Choroid plexus epithelial cell (primary cell): ENCODE results near the gene NBR1.
A peak's percentile ranks its signal among the peaks of the same experiment; 100 is the strongest.
"Not testable (repeated sequence)": the region's sequence is repeated elsewhere in the genome, so short reads cannot be mapped to it uniquely, and the experiment has no call there.

Experiments used
- DNase-seq: peaks from one replicate; pipeline ENCODE4 v3.0.0-alpha.2; 2010; ENCODE audit warnings: low read depth
- H3K4me3 ChIP-seq: 2 replicates; pipeline ENCODE4 v1.5.1; 2011; ENCODE audit warnings: low read depth, mild to moderate bottlenecking, control low read depth, low read length, moderate library complexity
- TF ChIP-seq, protein P1 (sequence below): conservative IDR thresholded peaks from 2 replicates; pipeline ENCODE4 v1.5.1; 2011; ENCODE audit warnings: low read depth, mild to moderate bottlenecking, control low read depth, inconsistent platforms, low read length, moderate library complexity

The NBR1 gene

DNA sequence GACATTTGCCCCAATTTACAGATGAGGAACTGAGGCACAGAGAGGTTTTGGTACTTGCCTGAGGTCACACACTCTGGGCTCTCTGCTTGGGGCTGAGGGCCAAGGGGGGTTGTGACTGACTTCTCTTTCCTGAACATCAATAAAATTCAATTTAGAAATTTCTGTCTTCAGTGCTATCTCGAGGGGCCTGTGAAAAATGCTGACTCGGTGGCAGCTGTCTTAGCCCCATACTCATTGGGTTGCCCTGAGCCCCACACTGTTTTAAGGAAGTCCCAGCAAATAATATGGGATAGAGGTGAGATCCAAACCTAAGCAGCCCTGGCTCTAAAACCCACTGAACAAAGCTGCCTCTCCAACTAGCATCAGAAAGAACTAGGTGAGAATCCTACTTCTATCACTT lies 38.9 kb upstream of the NBR1 start:
- no peak overlapping the region for H3K4me3 ChIP-seq
- TF ChIP-seq, protein P1, sequence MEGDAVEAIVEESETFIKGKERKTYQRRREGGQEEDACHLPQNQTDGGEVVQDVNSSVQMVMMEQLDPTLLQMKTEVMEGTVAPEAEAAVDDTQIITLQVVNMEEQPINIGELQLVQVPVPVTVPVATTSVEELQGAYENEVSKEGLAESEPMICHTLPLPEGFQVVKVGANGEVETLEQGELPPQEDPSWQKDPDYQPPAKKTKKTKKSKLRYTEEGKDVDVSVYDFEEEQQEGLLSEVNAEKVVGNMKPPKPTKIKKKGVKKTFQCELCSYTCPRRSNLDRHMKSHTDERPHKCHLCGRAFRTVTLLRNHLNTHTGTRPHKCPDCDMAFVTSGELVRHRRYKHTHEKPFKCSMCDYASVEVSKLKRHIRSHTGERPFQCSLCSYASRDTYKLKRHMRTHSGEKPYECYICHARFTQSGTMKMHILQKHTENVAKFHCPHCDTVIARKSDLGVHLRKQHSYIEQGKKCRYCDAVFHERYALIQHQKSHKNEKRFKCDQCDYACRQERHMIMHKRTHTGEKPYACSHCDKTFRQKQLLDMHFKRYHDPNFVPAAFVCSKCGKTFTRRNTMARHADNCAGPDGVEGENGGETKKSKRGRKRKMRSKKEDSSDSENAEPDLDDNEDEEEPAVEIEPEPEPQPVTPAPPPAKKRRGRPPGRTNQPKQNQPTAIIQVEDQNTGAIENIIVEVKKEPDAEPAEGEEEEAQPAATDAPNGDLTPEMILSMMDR = no peak
- no peak for DNase-seq

GRCh38 chr17:43133439-43133838 lies 37.6 kb upstream of the NBR1 start:
- not testable (repeated sequence) for DNase-seq

DNA sequence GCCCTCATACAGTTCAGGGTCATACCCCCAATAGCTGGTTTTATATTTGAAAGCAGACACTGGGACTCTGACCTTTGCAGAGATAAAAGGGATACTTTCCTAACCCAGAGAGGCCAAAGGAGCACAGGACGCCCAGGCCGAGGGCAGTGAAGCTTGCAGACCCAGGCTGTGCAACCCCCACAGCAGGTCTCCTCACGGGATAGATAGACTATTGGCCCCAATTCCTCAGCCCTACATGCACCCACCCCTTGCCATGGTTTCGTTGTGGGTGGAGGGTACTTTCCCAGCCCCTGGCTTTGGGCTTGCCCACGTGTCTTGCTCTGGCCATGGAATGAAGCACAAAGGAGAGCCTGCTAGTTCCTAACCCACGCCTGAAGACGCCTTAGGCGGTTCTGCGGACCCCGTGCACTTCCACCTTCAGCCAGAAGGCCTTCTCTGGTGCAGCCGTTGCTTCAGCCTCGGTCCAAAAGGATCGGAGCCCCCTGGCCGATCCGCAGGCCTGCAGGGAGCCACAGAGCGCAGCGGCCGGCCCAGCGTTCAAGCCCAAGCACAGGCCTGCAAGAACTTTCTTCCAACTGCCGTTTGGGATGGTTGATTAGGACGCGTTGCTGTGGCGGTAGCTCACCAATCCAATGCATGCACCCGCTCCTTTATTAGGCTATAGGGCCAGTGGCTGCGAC lies 36.1 kb upstream of the NBR1 start:
- TF ChIP-seq, protein P1 = no peak
- DNase-seq = no peak
- H3K4me3 ChIP-seq = no peak overlapping the region

More at GRCh38 chr17:43133439-43133838, 37.6 kb upstream of the NBR1 start:
- H3K4me3 ChIP-seq = not testable (repeated sequence)

GRCh38 chr17:43135454-43135819 lies 35.6 kb upstream of the NBR1 start:
- no peak for DNase-seq
- no peak overlapping the region for H3K4me3 ChIP-seq
- TF ChIP-seq, protein P1 = no peak

DNA sequence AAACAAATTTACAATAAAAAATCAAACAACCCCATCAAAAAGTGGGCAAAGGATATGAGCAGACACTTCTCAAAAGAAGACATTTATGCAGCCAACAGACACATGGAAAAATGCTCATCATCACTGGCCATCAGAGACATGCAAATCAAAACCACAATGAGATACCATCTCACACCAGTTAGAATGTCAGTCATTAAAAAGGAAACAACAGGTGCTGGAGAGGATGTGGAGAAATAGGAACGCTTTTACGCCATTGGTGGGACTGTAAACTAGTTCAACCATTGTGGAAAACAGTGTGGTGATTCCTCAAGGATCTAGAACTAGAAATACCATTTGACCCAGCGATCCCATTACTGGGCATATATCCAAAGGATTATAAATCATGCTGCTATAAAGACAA lies 34.4 kb upstream of the NBR1 start:
- DNase-seq, H3K4me3 ChIP-seq: not testable (repeated sequence)

- not testable (repeated sequence) for H3K4me3 ChIP-seq
- DNase-seq = peak; percentile 30
Measured at GRCh38 chr17:43138531-43138930, 32.5 kb upstream of the NBR1 start.

DNA sequence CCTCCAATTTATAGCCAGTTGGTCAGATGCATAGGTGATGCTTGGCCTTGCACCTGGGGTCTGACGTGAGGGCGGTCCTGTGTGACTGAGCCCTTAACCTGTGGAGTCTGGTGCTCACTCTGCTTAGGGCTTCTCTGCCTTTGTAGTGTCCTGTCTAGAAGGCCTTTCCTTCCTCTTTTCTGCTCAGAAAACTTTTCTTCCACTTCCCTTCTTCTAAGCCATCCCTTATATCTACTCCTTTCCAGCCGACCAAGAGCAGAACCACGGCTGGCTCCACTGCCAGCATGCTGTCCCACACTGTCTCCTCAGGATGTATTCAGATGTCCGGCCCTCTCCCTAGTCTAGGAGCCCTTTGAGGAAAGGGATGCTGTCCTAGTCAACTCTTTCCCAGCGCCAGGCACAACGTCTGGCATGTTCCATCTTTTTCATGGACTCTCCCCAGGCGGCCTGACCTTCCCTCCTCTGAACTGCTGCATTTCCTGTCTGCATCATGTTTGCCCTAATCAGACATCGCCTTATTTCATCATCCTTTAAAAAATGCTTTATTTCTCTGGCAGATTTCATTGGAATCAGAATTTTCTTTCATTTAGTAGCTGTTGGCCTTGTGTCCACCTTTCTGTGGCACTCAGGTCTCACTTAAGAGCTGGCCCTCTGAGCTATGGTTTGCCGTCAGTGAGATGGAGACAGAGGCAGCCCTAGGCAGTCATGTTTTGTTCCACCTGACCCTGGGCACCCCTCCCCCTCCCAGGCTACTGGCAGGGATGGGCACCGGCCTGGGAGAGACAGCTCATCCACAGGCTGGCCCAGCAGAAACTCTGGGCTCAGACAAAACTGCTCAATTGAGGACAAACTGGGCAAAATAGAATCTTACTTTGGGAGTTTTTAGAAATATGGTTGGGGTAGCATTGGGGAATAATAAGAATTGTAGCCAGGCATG lies 30.4 kb upstream of the NBR1 start:
- no peak overlapping the region for H3K4me3 ChIP-seq
- DNase-seq = no peak
- TF ChIP-seq, protein P1 = no peak

- TF ChIP-seq, protein P1 = no peak
- no peak overlapping the region for H3K4me3 ChIP-seq
- no peak for DNase-seq
Measured at GRCh38 chr17:43142153-43142552, 28.9 kb upstream of the NBR1 start.
